NCI-H1092 treated with DMSO at 0.1 percent for 48 hours (cell line): ENCODE data around the gene TMEM151A.
"Not testable (repeated sequence)": the region's sequence is repeated elsewhere in the genome, so short reads cannot be mapped to it uniquely, and the experiment has no call there.

Experiments
- DNase-seq: peaks from one replicate; lab custom pipeline; 2025; lab: John Stamatoyannopoulos, UW

TMEM151A gene

GRCh38 chr11:66310324-66310723 lies 18.6 kb downstream of the TMEM151A start:
- DNase-seq: no peak

DNA sequence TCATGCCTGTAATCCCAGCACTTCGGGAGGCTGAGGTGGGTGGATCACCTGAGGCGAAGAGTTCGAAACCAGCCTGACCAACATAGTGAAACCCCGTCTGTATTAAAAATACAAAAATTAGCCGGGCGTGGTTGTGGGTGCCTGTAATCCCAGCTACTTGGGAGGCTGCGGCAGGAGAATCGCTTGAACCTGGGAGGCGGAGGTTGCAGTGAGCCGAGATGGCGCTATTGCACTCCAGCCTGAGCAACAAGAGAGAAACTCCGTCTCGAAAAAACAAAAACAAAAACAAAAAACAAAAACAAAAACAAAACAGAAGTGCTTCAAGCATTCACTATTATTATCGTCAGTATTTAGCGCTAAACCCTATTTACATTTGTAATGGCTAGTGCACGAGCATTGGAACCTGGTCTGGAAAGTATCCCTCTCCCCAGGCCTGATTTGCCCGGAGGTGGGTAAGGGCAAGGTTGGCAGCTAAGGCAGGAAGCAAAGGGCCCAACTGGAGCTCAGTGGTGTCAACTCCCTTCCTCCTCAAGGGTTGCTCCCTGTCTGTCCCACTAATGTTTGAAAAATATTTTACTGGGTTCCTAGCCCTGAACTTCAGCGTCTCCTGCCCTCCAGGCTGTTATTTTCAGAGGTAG lies 19.2 kb downstream of the TMEM151A start:
- not testable (repeated sequence) for DNase-seq

- DNase-seq: no peak
Observed at GRCh38 chr11:66311470-66311964, 19.8 kb downstream of the TMEM151A start.

- peak; percentile 95 for DNase-seq
Observed at GRCh38 chr11:66311965-66312548, 20.4 kb downstream of the TMEM151A start.

DNA sequence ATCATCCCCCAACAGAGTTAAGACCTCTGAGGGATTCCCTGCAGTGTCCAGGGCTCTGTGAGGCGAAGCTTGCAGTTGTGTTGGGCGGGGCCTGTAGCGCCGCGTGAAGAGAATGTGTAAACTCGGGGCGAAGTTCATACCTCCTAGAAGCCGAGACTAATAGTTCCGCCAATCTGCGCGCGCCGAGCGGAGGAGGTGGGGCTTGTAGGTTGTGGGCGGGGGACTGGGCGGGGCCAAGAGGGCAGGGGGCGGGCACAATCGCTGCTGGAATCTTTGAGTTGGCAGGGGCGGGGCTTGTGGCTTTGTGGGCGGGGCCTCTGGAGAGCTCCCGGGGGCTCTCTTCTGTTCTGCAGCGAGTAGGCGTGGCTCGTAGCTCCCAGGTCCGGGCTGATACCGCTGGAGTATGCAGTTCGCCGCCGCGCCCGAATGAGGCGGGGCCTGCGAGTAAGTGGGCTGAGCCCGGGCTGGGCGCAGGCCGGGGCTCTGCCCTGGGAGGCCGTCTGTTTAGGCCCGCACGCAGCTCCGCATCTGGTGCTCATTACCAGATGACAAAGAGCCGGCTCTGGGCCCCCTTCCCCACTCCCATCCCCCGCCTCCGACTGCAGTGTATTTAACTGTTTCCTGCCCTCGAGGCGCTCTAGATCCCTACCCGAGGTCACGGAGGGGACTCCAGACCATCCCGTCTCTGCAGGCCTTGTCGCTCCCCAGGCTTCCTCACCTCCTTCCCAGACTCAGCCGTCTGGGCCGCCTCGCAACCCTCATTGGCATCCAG lies 21.0 kb downstream of the TMEM151A start:
- DNase-seq: peak; percentile 90

GRCh38 chr11:66313321-66314185 lies 21.9 kb downstream of the TMEM151A start:
- DNase-seq: no peak

DNA sequence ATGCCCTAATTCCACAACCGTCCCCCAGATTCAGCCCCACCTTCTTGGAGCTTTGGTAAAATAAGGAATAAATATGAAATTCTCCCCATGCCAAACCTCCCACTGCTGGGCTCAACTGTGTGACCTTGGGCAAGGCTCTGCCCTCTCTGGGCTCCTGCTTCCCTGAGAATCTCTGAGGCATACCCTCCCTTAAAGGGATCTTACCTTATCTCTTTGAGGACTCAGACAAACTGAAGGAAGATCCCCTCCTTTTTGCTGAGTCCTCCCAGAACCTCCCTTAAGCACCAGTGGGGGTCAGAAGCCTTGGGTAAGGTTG lies 22.4 kb downstream of the TMEM151A start:
- no peak for DNase-seq

DNA sequence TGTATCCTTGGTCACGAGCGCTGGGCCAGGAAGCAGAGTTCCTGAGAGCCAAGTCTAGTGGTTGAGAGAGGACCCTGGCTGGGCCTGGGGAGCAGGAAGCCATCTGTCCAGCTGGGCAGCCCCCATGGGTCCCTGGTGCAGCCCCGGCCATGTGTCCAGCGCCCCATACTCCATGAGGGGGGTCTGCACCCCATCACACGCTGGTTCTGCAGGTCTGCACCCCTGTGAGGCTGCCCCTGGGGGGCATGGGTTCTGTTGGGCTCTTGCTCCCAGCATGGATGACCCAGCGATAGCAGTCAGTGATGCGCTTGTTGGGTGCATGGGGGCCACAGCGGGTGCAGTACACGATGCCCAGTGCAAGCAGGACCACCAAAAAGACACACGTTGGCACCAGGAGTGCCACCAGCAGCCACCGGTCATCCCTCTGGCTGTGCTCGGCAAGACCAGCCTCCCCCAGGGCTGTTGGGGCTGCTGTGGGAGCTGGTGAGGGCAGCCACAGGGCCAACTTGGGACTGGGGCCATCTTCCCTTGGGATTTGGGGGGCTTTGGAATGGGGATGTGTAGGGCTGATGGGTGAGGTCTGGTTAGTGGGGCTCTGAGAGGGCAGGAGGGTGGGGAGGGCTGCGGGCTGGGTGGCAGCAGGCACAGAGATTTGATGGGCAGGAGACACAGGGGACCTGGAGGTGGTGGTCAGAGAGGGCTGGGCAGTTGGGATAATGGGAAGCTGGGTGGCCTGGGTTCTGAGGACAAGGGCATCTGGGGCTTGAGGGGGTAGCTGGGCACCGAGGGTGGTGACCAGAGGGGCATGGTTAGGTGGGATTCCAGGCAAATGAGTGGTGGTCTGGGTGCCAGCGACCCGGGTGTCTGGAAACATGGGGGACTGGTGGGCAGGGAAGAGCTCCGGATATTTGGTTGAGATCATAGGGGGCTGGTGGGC lies 23.1 kb downstream of the TMEM151A start:
- no peak for DNase-seq

DNA sequence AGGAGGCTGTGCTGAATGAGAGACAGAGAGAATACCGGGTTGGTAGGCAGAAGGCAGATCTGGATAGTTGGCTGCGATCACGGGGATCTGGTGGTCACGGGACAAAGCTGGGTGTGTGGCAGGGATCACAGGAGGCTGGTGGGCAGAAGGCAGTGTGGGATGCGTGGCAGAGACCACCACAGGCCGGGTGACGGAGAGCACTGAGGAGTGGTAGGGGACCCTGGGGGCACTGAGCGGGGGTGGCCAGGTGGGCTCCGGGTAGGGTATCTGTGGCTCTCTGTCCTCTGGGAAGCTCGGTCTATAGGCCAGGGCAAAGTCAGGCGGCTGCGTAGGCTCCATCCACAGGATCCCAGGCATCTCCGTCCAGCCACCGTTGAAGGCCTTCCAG lies 23.8 kb downstream of the TMEM151A start:
- DNase-seq: no peak

GRCh38 chr11:66315921-66316811 lies 24.5 kb downstream of the TMEM151A start:
- no peak for DNase-seq

GRCh38 chr11:66316849-66317251 lies 25.2 kb downstream of the TMEM151A start, which contains the start of gene CD248:
CD248 (minus strand) TSS chr11:66317044; CDS start chr11:66317027, 17 bp downstream.
- DNase-seq: no peak

DNA sequence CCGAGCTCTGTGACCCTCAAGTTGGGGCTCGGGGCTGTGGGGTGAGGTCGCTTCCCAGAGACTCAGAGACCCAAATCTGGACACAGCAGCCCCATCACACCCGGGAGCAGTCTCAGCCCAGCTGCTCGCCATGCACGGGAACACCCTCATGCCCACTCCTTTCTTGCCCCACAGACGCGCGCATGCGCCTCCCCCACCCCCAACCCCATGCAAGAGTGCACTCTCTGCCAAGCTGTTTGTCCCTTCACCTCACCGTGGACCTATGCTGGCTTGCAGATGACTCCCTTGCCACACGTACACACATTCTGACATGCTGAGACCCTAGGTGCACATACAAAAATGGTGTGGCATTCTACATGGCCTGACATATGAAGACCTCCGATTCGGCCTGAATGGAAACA lies 25.6 kb downstream of the TMEM151A start:
- no peak for DNase-seq

GRCh38 chr11:66317723-66318599 lies 26.3 kb downstream of the TMEM151A start:
- no peak for DNase-seq

DNA sequence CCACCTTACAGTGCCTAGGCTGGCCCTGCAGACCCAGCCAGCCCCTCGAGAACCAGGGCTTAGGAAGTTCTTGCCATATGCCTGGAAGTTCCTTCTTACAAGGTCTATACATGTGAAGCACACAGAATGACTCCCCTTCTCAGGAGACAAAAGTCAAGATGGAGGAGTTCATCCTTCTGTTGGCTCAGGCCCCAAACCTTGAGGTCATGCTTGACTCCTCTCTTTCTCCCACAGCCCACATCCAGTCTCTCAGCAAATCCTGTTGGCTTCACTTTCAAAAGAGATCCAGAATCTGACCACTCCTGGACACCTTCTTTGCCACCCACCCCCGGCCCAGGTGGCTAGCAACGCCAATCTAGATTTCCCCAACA lies 26.9 kb downstream of the TMEM151A start:
- DNase-seq: no peak

DNA sequence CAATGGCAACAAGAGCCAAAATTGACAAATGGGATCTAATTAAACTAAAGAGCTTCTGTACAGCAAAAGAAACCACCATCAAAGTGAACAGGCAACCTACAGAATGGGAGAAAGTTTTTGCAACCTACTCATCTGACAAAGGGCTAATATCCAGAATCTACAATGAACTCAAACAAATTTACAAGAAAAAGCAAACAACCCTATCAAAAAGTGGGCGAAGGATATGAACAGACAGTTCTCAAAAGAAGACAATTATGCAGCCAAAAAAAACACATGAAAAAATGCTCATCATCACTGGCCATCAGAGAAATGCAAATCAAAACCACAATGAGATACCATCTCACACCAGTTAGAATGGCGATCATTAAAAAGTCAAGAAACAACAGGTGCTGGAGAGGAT lies 28.6 kb downstream of the TMEM151A start:
- not testable (repeated sequence) for DNase-seq

DNA sequence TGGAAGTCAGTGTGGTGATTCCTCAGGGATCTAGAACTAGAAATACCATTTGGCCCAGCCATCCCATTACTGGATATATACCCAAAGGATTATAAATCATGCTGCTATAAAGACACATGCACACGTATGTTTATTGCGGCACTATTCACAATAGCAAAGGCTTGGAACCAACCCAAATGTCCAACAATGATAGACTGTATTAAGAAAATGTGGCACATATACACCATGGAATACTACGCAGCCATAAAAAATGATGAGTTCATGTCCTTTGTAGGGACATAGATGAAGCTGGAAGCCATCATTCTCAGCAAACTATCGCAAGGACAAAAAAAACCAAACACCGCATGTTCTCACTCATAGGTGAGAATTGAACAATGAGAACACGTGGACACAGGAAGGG lies 29.1 kb downstream of the TMEM151A start:
- DNase-seq: not testable (repeated sequence)

DNA sequence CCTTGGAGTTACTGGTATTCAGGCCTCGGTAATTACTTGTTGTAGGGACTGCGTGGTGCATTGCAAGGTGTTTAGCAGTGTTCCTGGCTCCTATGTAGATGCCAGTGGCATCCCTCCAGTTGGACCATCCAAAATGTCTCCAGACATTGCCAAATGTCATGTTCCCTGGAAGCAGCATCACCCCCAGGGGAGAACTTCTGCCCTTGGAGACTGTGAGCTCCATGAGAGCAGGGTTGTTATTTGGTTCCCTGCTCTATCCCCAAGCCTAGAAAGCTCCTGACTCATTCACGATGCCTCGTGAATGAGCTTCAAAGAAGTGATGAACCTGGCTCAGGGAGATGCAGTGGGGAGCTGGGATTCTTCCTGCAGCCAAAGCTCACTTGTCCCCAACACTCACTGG lies 29.9 kb downstream of the TMEM151A start:
- no peak for DNase-seq

- DNase-seq: no peak
Observed at GRCh38 chr11:66322732-66323427, 31.2 kb downstream of the TMEM151A start.
